GM18520 (cell line): ENCODE results near the gene ANAPC4.
"Not testable (repeated sequence)": the region's sequence is repeated elsewhere in the genome, so short reads cannot be mapped to it uniquely, and the experiment has no call there.

Experiments
- ATAC-seq: cut with Tn5 transposase; IDR thresholded peaks from one replicate; pipeline ENCODE4 v1.9.1; 2021; ENCODE audit not compliant: unreplicated experiment

ANAPC4 gene, protein sequence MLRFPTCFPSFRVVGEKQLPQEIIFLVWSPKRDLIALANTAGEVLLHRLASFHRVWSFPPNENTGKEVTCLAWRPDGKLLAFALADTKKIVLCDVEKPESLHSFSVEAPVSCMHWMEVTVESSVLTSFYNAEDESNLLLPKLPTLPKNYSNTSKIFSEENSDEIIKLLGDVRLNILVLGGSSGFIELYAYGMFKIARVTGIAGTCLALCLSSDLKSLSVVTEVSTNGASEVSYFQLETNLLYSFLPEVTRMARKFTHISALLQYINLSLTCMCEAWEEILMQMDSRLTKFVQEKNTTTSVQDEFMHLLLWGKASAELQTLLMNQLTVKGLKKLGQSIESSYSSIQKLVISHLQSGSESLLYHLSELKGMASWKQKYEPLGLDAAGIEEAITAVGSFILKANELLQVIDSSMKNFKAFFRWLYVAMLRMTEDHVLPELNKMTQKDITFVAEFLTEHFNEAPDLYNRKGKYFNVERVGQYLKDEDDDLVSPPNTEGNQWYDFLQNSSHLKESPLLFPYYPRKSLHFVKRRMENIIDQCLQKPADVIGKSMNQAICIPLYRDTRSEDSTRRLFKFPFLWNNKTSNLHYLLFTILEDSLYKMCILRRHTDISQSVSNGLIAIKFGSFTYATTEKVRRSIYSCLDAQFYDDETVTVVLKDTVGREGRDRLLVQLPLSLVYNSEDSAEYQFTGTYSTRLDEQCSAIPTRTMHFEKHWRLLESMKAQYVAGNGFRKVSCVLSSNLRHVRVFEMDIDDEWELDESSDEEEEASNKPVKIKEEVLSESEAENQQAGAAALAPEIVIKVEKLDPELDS

DNA sequence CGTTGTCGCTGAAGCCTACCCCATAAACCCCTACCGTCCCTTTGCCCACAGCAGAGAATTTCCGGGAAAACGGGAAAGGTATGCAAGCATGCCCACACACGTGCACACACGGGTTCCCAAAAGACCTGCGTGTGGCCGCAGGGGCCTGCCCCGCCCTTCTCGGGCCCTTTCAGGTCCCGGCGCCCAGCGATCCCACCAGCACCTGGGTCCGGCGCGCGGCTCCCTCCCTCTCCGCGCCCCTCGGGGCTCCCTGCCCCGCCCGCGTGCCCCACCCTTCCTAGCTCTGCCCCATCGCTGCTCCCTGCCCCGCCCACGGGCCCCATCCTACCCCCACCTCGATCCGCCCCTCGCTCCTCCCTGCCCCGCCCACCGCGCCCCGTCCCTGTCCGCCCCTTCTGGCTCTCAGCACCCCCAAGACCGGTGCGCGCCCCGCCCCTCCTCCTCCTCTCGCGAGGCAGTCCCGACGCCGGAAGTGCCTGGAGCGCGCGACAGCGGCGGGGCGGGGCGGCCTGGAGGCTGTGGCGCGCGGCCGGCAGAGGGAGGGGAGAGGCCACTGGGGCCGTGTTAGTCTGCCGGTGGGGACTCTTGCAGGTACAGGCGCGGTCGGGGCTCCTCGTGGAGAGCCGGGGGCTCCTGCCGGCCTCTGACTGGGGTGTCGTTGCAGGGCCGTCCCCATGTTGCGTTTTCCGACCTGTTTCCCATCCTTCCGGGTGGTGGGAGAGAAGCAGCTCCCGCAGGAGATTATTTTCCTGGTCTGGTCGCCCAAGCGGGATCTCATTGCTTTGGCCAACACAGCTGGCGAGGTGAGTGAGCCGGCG, at the start of gene ANAPC4:
ANAPC4 (plus strand) TSS at position 510 of the 818 bp plus-strand sequence; CDS start at position 675, 165 bp downstream.
- ATAC-seq = peak; percentile 93

DNA sequence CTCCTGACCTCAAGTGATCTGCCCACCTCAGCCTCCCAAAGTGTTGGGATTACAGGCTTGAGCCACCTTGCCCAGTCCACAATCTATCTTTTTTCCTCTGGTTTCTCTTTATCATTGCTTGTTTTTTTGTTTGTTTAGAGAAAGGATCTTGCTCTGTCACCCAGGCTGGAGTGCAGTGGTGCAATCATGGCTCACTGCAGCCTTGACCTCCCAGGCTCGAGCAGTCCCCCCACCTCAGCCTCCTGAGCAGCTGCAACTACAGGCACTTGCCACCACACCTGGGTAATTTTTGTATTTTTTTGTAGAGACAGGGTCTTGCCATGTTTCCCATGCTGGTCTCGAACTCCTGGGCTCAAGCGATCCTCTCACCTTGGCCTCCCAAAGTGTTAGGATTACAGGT, 48.6 kb upstream of the ANAPC4 start:
- ATAC-seq = not testable (repeated sequence)

DNA sequence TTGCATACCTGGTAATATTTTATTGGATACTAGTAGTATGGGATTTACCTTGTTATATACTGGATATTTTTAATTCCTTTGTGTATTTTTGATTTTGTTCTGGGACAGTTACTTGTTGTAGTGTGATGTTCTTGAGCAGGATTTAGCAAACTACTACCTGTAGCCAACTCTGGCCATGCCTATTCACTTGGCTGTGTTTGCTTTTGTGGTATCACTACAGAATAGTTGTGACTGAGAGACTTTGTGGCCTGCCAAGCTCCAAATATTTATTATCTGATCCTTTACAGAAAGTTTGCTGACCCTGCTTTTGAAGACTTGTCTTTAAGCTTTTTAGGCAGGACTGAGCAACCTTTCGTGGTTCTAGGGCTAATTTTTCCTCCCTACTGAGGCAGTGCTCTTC, 46.7 kb upstream of the ANAPC4 start:
- ATAC-seq = no peak

DNA sequence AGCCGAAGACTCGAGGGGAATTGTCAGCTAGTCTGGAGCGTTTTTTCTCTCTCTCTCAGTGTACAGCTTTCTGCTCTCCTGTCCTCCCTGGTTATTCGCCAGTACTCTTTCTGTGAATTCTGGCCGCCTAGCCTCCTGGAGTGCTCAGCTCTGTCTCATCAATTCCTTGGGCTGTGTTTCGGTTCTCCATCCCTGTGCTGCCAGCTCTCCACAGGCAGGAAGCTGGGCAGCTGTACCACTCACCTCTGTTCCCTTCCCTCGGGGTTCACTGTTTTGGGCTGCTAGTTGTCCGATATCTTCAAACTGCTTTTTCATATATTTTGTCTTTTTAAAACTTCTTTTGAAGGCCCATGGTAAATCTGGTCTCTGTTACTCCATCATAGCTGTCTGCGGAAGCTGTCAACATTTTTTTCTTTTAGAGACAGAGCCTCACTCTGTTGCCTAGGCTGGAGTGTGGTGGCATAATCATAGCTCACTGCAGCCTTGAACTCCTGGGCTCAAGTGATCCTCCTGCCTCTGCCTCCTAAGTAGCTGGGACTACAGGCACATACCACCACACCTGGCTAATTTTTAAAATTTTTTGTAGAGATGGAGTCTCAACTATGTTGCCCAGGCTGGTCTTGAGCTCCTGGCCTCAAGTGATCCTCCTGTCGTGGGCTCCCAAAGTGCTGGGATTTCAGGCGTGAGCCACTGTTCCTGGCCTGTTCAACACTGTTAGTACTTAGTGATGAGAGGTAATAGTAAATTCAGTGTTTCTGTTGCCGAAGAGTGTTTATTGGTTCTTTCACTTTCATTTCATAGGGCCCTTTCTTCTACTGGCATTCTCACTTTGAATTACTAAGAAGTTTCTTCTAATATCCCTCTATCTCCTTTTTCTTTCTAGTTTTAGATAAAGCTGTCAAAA, 45.9 kb upstream of the ANAPC4 start:
- ATAC-seq = peak; percentile 78

DNA sequence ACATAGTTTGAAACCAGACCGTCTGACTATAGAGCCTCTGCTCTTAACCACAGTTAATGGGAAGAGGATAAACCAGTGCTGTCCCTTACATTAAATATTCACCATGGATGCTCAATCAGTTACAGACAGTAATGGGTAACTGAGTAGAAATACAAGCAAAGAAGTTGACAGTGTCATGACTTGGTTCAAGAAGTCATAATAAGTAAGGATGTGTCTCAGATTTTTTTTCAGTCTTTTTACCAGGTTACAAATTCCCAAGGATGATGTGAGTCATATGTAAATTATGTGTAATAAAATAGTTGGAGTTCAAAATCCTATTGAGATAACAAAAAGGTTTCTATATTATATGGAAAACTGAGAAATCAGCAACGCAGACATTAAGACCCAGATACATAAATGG, 33.4 kb upstream of the ANAPC4 start:
- ATAC-seq = no peak

DNA sequence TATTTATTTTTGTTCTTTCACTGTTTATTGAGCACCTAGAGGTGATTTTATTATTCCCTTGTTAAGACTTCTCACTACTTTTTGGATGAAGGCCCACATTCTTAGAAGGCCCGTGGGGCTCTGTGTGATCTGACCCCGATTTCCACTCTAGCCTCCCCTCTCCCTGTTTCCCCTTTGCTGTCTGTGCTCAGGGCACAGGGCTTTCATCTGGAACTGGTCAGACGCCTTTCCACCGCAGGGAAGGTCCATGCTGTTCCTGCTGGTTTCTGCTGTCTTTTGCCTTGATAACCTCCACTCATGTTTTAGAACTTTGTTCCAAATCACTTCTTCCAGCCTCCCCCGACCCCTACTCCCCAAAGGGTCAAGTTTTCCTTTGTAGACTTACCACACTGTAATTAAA, 31.3 kb upstream of the ANAPC4 start:
- no peak for ATAC-seq

DNA sequence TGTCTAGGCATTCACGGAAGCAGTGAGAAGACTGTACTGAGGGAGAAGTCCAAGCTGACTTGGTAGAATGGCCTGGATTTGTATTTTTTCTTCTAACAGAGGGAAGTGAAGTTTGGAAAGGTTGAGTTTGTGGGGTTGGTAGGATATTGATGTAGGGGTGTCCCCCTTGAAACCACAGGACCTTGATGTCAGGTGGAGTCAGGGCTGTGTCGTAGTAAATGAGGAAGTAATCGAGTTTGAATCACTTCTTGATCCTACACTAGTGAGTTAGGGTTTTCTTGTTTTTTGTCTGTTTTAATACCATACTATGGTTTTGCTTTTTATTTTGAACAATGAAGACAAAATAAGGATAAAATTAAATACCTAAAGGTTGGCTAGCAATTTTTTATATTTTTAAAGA, 30.1 kb upstream of the ANAPC4 start:
- ATAC-seq = peak; percentile 67

DNA sequence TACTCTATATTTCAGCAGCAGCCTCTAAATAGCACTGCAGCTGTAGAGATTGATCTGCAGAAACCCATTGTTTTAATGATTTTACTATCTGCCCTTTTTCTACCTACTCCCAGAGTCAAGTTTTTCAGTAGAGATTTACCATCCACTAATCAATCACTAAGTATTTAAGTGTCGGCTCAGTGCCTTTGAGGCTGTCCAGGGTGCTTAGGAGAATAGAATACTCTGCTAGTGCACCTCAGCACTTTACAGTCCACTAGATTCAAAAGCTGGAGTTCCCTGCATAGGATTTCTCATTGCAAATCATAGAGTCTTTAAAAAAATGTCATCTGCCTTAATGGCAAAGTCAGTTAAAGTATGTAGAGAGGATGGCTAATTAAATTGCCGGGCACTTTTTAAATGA, 29.6 kb upstream of the ANAPC4 start:
- no peak for ATAC-seq

DNA sequence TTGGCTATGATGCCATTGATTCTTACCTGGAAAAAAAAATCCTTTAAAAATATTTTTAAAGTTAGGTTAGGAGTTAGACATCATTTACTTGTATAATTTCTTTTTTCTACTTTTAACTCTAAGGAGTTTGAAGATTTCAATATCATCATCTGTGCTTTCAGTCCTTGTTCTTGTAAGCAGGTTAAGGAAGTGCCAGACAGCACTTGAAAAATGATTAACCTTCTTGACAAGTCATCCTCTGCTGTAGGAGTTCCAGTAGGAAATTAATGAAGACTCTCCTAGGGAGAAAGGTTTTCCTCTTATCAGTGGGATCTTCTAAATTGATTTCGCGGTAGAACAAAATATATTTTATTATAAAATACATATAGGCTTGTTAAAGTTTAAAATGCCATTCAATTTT, 29.1 kb upstream of the ANAPC4 start:
- no peak for ATAC-seq

DNA sequence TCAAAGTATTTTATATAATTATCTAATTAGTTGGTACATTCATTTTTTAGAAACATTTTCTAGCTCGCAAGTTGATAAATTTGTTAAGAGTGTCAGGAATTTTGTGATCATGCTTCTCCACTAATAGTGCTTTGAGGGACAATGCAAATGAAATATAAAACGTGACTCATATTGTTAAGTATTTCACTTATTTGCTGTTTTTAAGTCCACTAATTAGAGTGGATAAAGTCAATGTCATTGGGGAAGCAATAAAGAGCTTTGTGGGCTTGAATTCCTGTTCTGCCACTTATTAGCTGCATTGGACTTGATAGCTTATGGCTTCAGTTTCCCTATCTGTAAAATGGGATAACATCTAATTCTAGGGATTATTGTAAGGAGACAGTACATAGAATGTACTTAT, 26.5 kb upstream of the ANAPC4 start:
- ATAC-seq = no peak

DNA sequence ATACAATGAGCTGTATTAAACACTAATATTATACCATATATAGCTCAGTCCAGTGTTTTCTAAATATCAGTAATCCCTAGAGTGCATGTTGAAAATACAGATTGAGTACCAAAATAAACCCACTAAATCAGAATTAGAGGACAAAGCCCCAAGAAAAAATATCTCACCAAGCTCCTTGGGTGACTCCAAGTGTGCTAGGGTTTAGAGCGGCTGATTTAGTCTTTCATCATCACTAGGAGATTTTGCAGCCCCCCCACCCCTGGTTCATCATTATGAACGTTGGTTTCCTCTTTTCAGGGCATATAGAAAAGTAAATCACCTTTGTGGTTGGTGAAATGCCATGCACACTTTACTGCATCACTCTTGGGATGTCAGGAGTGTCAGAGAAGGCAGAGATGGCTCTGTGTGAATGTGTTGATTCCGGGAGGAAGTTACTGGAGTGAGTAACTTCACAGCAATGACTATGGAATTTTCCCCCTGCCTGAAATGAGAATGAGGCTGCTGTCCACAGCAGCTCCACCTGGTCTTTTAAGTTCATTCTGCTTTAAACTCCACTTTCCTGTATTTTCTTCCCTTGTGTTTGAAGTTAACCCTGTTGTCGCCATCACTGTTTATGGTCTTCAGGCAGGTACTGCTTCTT, 25.2 kb upstream of the ANAPC4 start:
- no peak for ATAC-seq

DNA sequence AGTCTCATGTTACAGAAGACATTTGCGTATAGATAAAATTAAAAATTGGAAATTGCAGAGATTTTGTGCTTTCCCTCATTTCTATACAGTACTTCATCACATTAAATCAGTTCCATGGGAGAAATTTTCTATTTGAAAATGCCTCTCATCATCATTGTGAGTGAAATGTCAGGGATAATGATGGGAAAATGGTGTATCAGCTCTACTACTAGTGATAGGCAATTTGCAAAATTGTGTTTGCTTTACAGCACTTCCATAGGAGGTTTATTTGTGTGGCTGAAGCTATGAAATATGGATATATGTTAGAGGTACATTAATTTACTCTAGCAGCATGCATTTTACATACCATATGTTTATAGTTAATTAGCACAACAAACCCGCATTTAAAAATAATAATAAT, 21.0 kb upstream of the ANAPC4 start:
- no peak for ATAC-seq

DNA sequence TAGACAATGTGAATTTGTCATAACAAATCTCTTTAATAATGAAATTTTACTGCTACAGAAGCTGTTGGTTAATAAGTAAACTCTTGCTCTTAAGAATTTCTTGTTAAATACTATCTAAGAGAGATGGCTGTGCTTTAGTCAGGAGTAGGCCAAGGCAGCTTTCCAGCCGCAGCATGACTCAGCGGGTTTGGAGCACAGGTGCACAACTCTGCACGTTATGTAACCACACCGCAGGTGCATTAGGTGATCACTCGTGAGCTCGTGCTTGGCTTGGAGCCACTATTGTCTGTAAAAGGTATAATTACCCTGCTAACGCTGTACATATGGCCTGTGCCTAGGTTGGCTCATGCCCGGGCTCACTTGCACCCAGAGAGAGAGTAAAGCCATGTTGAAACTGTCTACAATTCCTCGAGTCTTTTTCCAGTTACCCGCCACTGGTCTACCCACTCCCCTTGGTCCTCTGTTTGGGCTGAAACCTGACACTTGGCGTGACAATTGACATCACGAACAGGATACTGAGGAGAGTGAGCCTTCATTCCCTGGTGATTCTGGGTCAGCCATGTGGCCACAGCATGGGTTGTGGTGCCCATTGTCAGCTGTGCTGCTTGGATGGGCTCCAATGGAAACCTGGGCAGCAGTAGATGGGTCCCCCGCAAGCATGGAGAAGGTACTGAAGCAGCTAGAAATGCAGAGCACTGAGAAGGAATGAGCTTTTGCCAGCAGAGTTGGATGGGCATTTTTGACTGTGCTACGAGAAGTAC, 18.4 kb upstream of the ANAPC4 start:
- ATAC-seq = no peak

DNA sequence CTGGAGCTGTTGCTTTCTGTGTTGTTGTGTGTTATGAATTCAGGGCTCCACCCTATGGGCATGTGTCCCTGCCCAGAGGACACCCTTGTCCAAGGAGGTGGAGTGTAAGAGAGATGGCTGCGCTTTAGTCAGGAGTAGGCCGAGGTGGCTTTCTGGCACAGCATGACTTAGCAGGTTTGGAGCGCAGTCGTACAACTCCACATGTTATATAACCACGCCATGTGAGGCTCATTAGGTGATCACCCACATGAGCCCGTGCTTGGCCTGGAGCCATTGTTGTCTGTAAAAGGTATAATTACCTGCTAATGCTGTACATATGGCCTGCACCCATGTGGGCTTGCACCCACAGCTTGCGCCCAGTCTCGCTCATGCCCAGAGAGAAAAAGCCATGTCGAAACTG, 15.8 kb upstream of the ANAPC4 start:
- ATAC-seq = no peak

DNA sequence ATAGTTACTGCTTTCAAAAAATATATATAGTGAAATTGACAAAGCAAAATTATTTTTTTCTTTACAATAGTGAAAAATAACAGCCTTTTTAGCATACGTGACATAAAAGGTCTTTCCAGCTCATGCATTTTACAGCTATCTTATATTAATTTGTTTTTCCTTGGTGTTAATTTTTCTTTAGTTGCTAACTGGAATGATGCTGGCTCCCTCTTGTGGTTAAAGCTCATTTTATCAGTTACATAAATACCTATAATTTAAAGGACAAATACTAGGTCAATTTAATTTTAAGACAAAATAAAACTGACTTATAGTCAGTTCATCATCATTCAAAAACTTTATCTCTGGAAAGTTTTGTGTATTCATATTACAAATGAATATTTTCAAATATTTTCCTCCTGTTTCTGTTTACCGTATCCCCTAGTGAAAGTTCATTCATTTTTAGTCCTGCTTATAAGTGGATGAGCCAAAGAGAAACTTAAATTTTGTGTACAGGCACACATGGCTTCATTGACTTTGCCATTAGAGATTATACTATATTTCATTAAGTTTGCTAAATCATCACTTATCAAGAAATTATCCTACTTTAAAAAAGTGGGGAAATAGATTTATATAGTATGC, 9.9 kb upstream of the ANAPC4 start:
- ATAC-seq = no peak

DNA sequence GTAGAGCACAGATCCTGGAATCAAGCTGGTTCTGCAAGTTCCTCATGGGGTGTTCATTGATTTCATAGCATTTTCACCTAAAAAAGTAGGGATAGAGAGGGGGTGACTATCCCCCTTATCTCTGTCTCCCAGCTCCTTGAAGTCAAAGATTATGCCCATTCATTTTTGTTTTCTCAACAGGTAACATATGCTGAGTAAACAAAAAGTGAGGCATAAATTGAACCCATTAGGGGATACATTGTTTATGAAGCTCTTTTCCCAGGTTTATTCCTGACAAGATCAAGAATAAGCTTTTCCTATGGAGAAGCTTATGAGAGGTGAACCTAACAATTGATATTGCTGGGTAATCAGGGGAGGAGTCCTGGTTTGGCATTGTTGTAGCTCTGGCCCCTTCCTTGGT, 9.2 kb upstream of the ANAPC4 start:
- ATAC-seq = no peak

DNA sequence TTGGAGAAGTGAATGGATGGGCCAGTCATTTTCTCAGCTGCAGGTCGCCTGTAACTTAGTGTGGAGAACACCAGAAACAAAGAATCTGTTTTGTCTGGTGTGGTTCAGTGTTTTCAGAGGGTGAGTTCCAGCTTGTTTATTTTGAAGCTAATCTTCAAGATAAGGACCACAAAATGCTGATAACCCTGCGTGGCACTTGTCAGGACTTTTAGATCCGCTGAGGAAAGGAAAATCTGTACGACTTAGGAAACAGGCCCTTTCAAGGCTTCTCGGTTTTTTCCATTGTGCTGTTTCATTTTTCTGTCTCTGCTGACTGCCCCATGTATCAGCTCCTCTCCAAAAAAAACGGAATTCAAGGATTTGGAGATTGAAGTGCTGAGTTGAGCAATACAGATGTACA, 8.7 kb upstream of the ANAPC4 start:
- no peak for ATAC-seq

DNA sequence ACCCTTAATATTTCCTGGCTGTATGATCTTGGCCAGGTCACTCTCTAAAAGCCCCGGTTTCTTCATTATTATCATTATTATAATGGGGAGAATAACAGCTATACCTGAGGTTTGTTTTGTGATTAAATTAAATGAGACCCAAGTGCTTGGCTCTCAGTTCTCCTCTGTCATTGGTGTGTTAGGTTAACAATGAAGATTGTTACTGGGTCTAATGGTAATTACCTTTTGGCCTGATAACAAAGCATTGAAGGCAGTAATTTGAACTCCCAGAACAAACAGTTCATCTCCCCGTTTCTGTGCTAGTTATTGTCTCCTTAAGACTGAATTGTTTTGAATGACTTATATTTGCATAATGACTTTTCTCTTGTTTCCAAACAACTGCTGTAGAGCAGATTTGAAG, 6.8 kb upstream of the ANAPC4 start:
- no peak for ATAC-seq

DNA sequence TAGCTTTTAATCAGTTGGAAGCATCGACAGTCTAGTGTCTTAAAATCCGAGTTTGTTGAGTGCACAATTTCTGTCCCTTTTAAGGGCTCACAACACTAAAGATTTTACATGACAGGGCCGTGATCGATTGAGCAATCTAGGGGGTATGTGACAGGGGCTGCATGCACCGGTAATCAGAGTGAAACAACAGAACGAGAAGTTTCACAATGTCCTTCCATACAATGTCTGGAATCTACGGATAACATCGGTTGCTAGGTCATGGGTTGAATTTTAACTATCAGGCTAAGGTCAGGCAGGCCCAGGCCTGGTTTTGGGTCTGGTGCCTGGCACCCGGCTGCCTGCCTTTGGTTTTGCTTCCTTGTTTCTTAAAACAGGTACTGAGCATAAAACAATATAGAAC, 4.5 kb upstream of the ANAPC4 start:
- ATAC-seq = not testable (repeated sequence)
